K562 (cell line): ENCODE measurements around the gene BIRC7.

Experiments used
- CTCF ChIP-seq, 3 experiments: IDR thresholded peaks in 2 of 3; conservative IDR thresholded peaks in 1 of 3; 2 replicates each; pipeline ENCODE4 v1.5.1; 2011 to 2012; ENCODE audit warnings: low read length in 3 of 3, mild to moderate bottlenecking in 3 of 3, control low read depth in 2 of 3, improper control_type of control experiment in 1 of 3, inconsistent platforms in 1 of 3, low read depth in 1 of 3, mixed read lengths in 1 of 3, moderate library complexity in 1 of 3; ENCODE audit not compliant: insufficient read depth in 2 of 3
- GABPA ChIP-seq: fragments of 200-800 bp; sonication (Bioruptor generic); conservative IDR thresholded peaks from 2 replicates; pipeline ENCODE4 v1.6.1; 2016; ENCODE audit warnings: low read depth, missing genetic modification characterization, missing compliant biosample characterization
- HDAC2 ChIP-seq: fragments of 450-650 bp; IDR thresholded peaks from 2 replicates; pipeline ENCODE4 v1.6.1; 2016; ENCODE audit warnings: mild to moderate bottlenecking
- HDGF ChIP-seq: fragments of 450-650 bp; IDR thresholded peaks from 2 replicates; pipeline ENCODE4 v1.6.1; 2016
- HOMEZ ChIP-seq: fragments of 250-450 bp; sonication (Bioruptor Pico); IDR thresholded peaks from 2 replicates; pipeline ENCODE4 v1.4.0; 2020; ENCODE audit warnings: mild to moderate bottlenecking, moderate library complexity
- MTF1 ChIP-seq: fragments of 250-450 bp; sonication (Bioruptor Pico); IDR thresholded peaks from 2 replicates; pipeline ENCODE4 v1.9.0; 2021; ENCODE audit warnings: moderate library complexity, mild to moderate bottlenecking, inconsistent platforms, borderline replicate concordance
- NR3C1 ChIP-seq: sonication (generic); formaldehyde crosslinking; IDR thresholded peaks from 2 replicates; pipeline ENCODE4 v1.8.1; 2022; ENCODE audit warnings: missing genetic modification reagents
- POLR2A ChIP-seq: fragments of 450-650 bp; conservative IDR thresholded peaks from 2 replicates; pipeline ENCODE4 v1.6.1; 2016
- SIN3B ChIP-seq: fragments of 450-650 bp; IDR thresholded peaks from 2 replicates; pipeline ENCODE4 v1.6.1; 2017; ENCODE audit warnings: low read depth, mild to moderate bottlenecking, moderate library complexity
- SMAD1 ChIP-seq: fragments of 150-350 bp; IDR thresholded peaks from 2 replicates; pipeline ENCODE4 v1.6.1; 2014; ENCODE audit warnings: low read length, low read depth; ENCODE audit not compliant: partially characterized antibody
- SPI1 ChIP-seq: IDR thresholded peaks from 2 replicates; pipeline ENCODE4 v1.6.1; 2011; ENCODE audit warnings: low read depth, low read length, control low read depth, borderline replicate concordance
- TF ChIP-seq, protein P1 (sequence below): sonication (generic); formaldehyde crosslinking; IDR thresholded peaks from 2 replicates; pipeline ENCODE4 v1.9.0; 2022; ENCODE audit warnings: mild to moderate bottlenecking, missing genetic modification reagents
- TF ChIP-seq, protein P2 (sequence below): fragments of 200-800 bp; sonication (Bioruptor generic); IDR thresholded peaks from 2 replicates; pipeline ENCODE4 v1.6.1; 2016; ENCODE audit warnings: missing genetic modification characterization, missing compliant biosample characterization
- TF ChIP-seq, protein P3 (sequence below): sonication (generic); formaldehyde crosslinking; IDR thresholded peaks from 2 replicates; pipeline ENCODE4 v1.5.0; 2020; ENCODE audit warnings: missing genetic modification reagents

GRCh38 chr20:63196768-63197470 lies 38.8 kb upstream of the BIRC7 start:
- no peak for TF ChIP-seq HDGF
- no peak for TF ChIP-seq HDAC2
- TF ChIP-seq GABPA (tag), result no peak
- no peak for TF ChIP-seq HOMEZ (CRISPR knock-in tag)
- no peak for TF ChIP-seq CTCF (IDR thresholded peaks at IDR 0.05 in 2 of 3, conservative IDR thresholded peaks at IDR 0.05 in 1 of 3; ENCODE audit: insufficient read depth in 2 of 3, low read depth in 1 of 3, low read length in 3 of 3)
- no peak for TF ChIP-seq POLR2A
- TF ChIP-seq, protein P1, sequence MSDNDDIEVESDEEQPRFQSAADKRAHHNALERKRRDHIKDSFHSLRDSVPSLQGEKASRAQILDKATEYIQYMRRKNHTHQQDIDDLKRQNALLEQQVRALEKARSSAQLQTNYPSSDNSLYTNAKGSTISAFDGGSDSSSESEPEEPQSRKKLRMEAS (CRISPR knock-in tag), result no peak
- no peak for TF ChIP-seq MTF1 (CRISPR knock-in tag)
- TF ChIP-seq NR3C1 (CRISPR knock-in tag), result no peak
- no peak for TF ChIP-seq SMAD1
- no peak for TF ChIP-seq SIN3B
- TF ChIP-seq, protein P2, sequence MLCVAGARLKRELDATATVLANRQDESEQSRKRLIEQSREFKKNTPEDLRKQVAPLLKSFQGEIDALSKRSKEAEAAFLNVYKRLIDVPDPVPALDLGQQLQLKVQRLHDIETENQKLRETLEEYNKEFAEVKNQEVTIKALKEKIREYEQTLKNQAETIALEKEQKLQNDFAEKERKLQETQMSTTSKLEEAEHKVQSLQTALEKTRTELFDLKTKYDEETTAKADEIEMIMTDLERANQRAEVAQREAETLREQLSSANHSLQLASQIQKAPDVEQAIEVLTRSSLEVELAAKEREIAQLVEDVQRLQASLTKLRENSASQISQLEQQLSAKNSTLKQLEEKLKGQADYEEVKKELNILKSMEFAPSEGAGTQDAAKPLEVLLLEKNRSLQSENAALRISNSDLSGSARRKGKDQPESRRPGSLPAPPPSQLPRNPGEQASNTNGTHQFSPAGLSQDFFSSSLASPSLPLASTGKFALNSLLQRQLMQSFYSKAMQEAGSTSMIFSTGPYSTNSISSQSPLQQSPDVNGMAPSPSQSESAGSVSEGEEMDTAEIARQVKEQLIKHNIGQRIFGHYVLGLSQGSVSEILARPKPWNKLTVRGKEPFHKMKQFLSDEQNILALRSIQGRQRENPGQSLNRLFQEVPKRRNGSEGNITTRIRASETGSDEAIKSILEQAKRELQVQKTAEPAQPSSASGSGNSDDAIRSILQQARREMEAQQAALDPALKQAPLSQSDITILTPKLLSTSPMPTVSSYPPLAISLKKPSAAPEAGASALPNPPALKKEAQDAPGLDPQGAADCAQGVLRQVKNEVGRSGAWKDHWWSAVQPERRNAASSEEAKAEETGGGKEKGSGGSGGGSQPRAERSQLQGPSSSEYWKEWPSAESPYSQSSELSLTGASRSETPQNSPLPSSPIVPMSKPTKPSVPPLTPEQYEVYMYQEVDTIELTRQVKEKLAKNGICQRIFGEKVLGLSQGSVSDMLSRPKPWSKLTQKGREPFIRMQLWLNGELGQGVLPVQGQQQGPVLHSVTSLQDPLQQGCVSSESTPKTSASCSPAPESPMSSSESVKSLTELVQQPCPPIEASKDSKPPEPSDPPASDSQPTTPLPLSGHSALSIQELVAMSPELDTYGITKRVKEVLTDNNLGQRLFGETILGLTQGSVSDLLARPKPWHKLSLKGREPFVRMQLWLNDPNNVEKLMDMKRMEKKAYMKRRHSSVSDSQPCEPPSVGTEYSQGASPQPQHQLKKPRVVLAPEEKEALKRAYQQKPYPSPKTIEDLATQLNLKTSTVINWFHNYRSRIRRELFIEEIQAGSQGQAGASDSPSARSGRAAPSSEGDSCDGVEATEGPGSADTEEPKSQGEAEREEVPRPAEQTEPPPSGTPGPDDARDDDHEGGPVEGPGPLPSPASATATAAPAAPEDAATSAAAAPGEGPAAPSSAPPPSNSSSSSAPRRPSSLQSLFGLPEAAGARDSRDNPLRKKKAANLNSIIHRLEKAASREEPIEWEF (CRISPR knock-in tag), result no peak
- no peak for TF ChIP-seq SPI1
- TF ChIP-seq, protein P3, sequence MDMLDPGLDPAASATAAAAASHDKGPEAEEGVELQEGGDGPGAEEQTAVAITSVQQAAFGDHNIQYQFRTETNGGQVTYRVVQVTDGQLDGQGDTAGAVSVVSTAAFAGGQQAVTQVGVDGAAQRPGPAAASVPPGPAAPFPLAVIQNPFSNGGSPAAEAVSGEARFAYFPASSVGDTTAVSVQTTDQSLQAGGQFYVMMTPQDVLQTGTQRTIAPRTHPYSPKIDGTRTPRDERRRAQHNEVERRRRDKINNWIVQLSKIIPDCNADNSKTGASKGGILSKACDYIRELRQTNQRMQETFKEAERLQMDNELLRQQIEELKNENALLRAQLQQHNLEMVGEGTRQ, result no peak
